ENCODE results near the gene SYT14.
"Not testable (repeated sequence)": the region's sequence is repeated elsewhere in the genome, so short reads cannot be mapped to it uniquely, and the experiment has no call there.

Gene SYT14

GRCh38 chr1:209945377-209945776, 7.4 kb downstream of the SYT14 start:
- no peak for DNase-seq

- no peak for DNase-seq
These were observed 10.1 kb downstream of the SYT14 start for GRCh38 chr1:209948155-209948554.

GRCh38 chr1:209956116-209956515, 18.1 kb downstream of the SYT14 start:
- DNase-seq: no peak

GRCh38 chr1:209959623-209960022, 21.6 kb downstream of the SYT14 start:
- DNase-seq: no peak

GRCh38 chr1:209960926-209961325, 22.9 kb downstream of the SYT14 start:
- DNase-seq: no peak

- DNase-seq: no peak
These were observed 24.4 kb downstream of the SYT14 start for GRCh38 chr1:209962388-209962787.

GRCh38 chr1:209962856-209963255, 24.8 kb downstream of the SYT14 start:
- DNase-seq: no peak

GRCh38 chr1:209965996-209966395, 28.0 kb downstream of the SYT14 start:
- DNase-seq: no peak

- not testable (repeated sequence) for DNase-seq
These were observed 40.7 kb downstream of the SYT14 start for GRCh38 chr1:209978721-209979120.

GRCh38 chr1:209983953-209984352, 45.9 kb downstream of the SYT14 start:
- no peak for DNase-seq

- no peak for DNase-seq
These were observed 47.0 kb downstream of the SYT14 start for GRCh38 chr1:209985002-209985401.

- no peak for DNase-seq
These were observed 50.7 kb downstream of the SYT14 start for GRCh38 chr1:209988706-209989105.

- peak; percentile 61 for DNase-seq
These were observed 51.5 kb downstream of the SYT14 start for GRCh38 chr1:209989525-209989924.

GRCh38 chr1:209993061-209993830, 55.2 kb downstream of the SYT14 start:
- DNase-seq: no peak

- no peak for DNase-seq
These were observed 58.3 kb downstream of the SYT14 start for GRCh38 chr1:209996348-209996747.

- no peak for DNase-seq
These were observed 61.0 kb downstream of the SYT14 start for GRCh38 chr1:209999005-209999404.

- DNase-seq: no peak
These were observed 63.7 kb downstream of the SYT14 start for GRCh38 chr1:210001751-210002150.

- no peak for DNase-seq
These were observed 65.5 kb downstream of the SYT14 start for GRCh38 chr1:210003501-210003900.

- DNase-seq: no peak
These were observed 72.1 kb downstream of the SYT14 start for GRCh38 chr1:210010161-210010560.

GRCh38 chr1:210021145-210021860, 83.3 kb downstream of the SYT14 start:
- no peak for DNase-seq

GRCh38 chr1:210022044-210022443, 84.0 kb downstream of the SYT14 start:
- no peak for DNase-seq

GRCh38 chr1:210024282-210024681, 86.3 kb downstream of the SYT14 start:
- DNase-seq: no peak

GRCh38 chr1:210024996-210025395, 87.0 kb downstream of the SYT14 start:
- no peak for DNase-seq

- no peak for DNase-seq
These were observed 87.9 kb downstream of the SYT14 start for GRCh38 chr1:210025870-210026269.

GRCh38 chr1:210027994-210028393, 90.0 kb downstream of the SYT14 start:
- no peak for DNase-seq
